LNCaP clone FGC (cell line): ENCODE measurements around the gene SPEN.

Experiments used
- DNase-seq: peaks from one replicate; pipeline ENCODE4 v3.0.0-alpha.2; 2011; ENCODE audit warnings: low read depth
- H3K4me3 ChIP-seq: 2 replicates; pipeline ENCODE4 v1.5.1; 2011; ENCODE audit warnings: mild to moderate bottlenecking, low read depth, low read length, control low read depth
- TF ChIP-seq, protein P1 (sequence below): IDR thresholded peaks from 2 replicates; pipeline ENCODE4 v1.5.1; 2012; ENCODE audit warnings: mild to moderate bottlenecking; ENCODE audit not compliant: control insufficient read depth, insufficient read depth; ENCODE audit errors: extremely low read depth

The SPEN gene

DNA sequence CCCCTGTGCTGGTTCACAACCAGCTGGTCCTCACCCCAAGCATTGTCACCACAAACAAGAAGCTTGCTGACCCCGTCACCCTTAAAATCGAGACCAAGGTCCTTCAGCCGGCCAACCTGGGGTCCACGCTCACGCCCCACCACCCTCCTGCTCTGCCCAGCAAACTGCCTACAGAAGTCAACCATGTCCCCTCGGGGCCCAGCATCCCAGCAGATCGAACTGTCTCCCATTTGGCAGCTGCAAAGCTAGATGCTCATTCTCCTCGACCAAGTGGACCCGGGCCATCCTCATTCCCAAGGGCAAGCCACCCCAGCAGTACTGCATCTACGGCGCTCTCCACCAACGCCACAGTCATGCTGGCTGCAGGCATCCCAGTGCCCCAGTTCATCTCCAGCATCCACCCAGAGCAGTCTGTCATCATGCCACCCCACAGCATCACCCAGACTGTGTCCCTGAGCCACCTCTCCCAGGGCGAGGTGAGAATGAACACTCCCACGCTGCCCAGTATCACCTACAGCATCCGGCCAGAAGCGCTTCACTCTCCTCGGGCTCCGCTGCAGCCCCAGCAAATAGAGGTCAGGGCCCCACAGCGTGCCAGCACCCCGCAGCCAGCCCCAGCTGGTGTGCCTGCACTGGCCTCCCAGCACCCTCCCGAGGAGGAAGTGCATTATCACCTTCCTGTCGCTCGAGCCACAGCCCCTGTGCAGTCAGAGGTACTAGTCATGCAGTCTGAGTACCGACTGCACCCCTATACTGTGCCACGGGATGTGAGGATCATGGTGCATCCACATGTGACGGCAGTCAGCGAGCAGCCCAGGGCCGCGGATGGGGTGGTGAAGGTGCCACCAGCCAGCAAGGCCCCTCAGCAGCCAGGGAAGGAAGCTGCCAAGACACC is 87.8 kb downstream of the SPEN start:
- no peak overlapping the region for H3K4me3 ChIP-seq
- TF ChIP-seq, protein P1, sequence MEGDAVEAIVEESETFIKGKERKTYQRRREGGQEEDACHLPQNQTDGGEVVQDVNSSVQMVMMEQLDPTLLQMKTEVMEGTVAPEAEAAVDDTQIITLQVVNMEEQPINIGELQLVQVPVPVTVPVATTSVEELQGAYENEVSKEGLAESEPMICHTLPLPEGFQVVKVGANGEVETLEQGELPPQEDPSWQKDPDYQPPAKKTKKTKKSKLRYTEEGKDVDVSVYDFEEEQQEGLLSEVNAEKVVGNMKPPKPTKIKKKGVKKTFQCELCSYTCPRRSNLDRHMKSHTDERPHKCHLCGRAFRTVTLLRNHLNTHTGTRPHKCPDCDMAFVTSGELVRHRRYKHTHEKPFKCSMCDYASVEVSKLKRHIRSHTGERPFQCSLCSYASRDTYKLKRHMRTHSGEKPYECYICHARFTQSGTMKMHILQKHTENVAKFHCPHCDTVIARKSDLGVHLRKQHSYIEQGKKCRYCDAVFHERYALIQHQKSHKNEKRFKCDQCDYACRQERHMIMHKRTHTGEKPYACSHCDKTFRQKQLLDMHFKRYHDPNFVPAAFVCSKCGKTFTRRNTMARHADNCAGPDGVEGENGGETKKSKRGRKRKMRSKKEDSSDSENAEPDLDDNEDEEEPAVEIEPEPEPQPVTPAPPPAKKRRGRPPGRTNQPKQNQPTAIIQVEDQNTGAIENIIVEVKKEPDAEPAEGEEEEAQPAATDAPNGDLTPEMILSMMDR, result no peak
- DNase-seq, result no peak

DNA sequence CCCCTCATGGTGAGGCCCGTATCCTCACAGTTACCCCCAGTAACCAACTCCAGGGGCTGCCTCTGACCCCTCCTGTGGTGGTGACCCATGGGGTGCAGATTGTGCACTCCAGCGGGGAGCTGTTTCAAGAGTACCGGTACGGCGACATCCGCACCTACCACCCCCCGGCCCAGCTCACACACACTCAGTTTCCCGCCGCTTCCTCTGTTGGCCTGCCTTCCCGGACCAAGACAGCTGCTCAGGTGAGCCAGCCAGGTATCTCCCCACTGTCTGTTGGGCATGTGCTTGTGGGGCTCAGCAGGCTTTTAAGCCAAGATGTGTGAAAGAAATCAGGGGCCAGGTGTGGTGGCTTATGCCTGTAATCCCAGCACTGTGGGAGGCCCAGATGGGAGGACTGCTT is 88.5 kb downstream of the SPEN start:
- TF ChIP-seq, protein P1, result no peak
- no peak for DNase-seq
- H3K4me3 ChIP-seq, result no peak overlapping the region

DNA sequence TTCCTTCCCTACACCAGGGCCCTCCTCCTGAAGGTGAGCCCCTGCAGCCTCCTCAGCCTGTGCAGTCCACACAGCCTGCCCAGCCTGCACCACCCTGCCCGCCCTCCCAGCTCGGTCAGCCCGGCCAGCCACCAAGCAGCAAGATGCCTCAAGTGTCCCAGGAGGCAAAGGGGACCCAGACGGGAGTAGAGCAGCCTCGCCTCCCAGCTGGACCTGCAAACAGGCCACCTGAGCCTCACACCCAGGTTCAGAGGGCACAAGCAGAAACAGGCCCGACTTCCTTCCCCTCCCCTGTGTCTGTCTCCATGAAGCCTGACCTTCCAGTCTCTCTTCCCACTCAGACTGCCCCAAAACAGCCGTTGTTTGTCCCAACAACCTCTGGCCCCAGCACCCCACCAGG is 89.6 kb downstream of the SPEN start:
- TF ChIP-seq, protein P1, result no peak
- DNase-seq, result no peak
- no peak overlapping the region for H3K4me3 ChIP-seq

DNA sequence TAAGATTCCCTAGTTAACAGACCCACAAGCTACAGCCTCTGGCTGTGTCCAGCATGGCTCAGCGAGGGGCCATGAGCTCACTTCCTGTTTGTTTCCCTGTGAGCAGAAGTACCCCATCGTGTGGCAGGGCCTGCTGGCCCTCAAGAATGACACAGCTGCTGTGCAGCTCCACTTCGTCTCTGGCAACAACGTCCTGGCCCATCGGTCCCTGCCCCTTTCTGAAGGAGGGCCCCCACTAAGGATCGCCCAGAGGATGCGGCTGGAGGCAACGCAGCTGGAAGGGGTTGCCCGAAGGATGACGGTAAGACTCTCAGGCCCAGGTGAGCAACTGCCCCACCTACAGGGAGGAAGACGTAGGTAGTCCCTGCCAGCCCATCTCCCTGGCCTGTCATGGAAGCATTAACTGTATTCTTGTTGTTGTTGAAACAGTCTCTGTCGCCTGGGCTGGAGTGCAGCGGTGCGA is 90.2 kb downstream of the SPEN start:
- DNase-seq, result no peak
- TF ChIP-seq, protein P1, result no peak
- H3K4me3 ChIP-seq, result no peak overlapping the region

DNA sequence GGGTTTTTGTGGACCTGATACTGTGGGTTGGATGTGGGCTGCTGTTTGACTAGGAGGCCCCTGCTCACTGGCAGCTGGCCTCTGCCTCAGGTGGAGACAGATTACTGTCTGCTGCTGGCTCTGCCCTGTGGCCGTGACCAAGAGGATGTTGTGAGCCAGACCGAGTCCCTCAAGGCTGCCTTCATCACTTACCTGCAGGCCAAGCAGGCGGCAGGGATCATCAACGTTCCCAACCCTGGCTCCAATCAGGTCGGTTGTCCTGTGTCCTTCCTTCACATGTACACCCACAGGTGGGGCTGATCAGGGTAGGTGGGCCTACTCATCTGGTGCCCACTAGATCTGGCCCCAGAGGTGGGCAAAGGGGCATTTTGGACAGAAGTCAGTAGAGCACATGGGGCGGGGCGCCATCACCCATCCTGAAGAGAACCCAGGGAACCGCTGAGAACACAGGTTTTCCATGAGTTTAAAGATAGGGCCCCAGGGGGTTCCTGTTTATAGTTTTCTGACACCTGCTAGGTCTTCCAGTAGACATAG is 91.2 kb downstream of the SPEN start:
- TF ChIP-seq, protein P1, result no peak
- H3K4me3 ChIP-seq, result no peak overlapping the region
- no peak for DNase-seq

DNA sequence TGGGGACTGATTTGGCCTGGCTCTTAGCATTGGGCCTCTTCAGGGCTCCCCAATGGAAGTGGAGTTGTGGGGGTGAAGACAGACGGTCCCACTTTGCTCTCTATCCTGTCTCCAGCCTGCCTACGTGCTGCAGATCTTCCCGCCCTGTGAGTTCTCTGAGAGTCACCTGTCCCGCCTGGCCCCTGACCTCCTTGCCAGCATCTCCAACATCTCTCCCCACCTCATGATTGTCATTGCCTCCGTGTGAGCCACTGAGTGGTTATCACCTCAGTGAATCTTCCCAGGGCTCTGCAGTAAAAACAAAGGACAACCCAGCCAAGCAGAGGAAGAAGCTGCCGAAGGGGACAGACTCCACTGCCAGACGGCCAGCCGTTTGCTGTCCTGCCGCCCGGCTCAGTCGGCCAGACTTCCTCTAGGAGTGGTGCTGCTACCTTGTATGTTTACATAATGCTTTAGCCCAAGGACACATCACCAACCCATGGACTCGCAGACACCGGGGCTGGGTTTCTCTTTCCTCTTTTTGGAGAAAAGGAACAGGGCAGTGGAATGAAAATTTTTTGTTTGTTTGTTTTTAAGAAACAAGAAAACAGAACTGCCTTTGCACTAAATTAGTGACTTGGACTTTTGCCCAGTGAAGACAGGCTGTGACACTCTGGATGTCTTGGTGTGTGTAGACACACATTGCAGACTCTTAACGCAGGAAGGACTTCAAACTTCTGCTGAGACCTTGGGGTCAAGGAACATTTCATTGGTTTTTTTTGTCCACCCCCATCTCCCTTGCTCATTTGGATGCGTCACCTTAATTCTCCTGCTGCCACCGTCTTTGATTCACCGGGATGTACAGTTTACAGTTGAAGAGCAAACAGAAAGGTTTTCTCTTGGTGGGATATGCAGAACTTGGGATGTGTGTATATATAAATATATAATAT is 91.9 kb downstream of the SPEN start:
- DNase-seq, result peak; percentile 27
- TF ChIP-seq, protein P1, result no peak
- no peak overlapping the region for H3K4me3 ChIP-seq
